Left lung (tissue), 10 donors: ENCODE data around the gene LHFPL3. TPM values are rescaled to one million over a fixed set of nuclear protein-coding genes. Genes with fewer than 3 reads are reported as not detected.
A peak's percentile ranks its signal among the peaks of the same experiment; 100 is the strongest.

Experiments used
- ATAC-seq: fragments of 200-7000 bp; cut with Tn5 transposase; one replicate; pipeline ENCODE4 v1.9.1; 2020; ENCODE audit warnings: moderate library complexity
- DNase-seq, 4 donors: peaks; one replicate each; pipeline ENCODE4 v3.0.0-alpha.2; 2013 to 2020
- H3K27ac ChIP-seq, 2 donors: fragments of 200-600 bp; sonication (generic) in 1 of 2; one replicate each; pipeline versions ENCODE4 v1.5.0 to v1.8.0; 2020 to 2021
- H3K27me3 ChIP-seq, 2 donors: fragments of 200-600 bp; sonication (generic) in 1 of 2; one replicate each; pipeline versions ENCODE4 v1.5.0 to v1.8.0; 2020 to 2021
- H3K36me3 ChIP-seq, 2 donors: fragments of 200-600 bp; sonication (generic) in 1 of 2; one replicate each; pipeline versions ENCODE4 v1.5.0 to v1.8.0; 2020 to 2021
- H3K4me1 ChIP-seq, 2 donors: fragments of 200-600 bp; one replicate each; pipeline ENCODE4 v1.8.0; 2021
- H3K4me3 ChIP-seq, 2 donors: fragments of 200-600 bp; sonication (generic) in 1 of 2; one replicate each; pipeline versions ENCODE4 v1.5.0 to v1.8.0; 2020 to 2021; ENCODE audit warnings: mild to moderate bottlenecking in 1 of 2
- H3K9me3 ChIP-seq, 2 donors: fragments of 200-600 bp; sonication (generic) in 1 of 2; one replicate each; pipeline versions ENCODE4 v1.5.0 to v1.8.0; 2020 to 2021
- intact Hi-C, 2 donors: fragments of 100-400 bp; cut with DNase I; formaldehyde crosslinking; loops; one replicate each; pipeline versions ENCODE4 v1.11.2 to v1.14.2; 2022
- polyA plus RNA-seq, 6 donors: library from polyadenylated mRNA; unstranded; fragments of 120-200 nt; gene quantifications; one replicate each; pipeline ENCODE4 v1.2.1, GENCODE V29; 2013; ENCODE audit not compliant: insufficient read length in 6 of 6
- total RNA-seq, 2 donors: library from RNA; stranded (reverse); fragmentation: NEBNext Ultra II Directional; extraction: Animal tissue kit (Norgen Biotek cat#: 25700); gene quantifications; one replicate each; pipeline ENCODE4 v1.2.1, GENCODE V29; 2021
- TF ChIP-seq, protein P1 (sequence below), 2 donors: fragments of 200-600 bp; sonication (generic) in 1 of 2; IDR thresholded peaks; one replicate each; pipeline versions ENCODE4 v1.5.0 to v1.8.0; 2021; ENCODE audit warnings: antibody characterized with exemption in 2 of 2
- donor health status: DM: no; HTN: yes; CAD: no.
- donor health status: DM: no; HTN: no; CAD: no.

The LHFPL3 gene
- total and polyA plus RNA-seq, 8 donors: 1.0 to 3.7 (median 2.5) TPM; not detected in 2

DNA sequence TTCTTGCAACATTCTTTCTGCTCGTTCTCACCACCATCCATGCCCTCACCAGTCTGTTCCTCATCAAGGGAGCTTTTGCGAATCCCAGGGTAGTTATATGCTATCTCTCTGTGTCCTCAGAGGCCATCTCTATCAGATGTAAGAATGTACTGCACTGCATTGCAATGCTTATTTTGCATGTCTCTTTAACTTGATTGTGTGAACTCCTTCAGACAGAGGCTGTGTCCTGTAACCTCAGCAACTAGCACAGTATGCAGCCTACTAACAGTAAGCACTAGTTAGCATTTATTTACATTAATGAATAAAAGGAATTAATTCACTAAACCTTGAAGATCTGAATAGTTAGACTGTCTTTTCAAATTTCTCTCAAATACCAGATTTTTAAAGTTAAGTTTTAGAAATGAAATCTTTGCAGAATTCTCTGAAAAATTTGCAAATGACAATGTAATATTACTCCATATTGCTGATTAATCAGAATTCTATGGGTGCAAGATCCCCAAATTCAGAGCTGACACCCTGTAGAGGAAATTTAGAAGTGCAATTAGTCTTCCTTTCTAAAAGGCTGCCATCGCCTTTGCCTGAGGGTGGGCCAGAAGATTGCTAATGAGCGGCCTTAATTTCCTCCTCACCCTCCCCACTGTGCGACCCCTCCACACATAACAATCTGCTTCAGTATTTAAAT, 10.3 kb upstream of the LHFPL3 start:
- TF ChIP-seq, protein P1, sequence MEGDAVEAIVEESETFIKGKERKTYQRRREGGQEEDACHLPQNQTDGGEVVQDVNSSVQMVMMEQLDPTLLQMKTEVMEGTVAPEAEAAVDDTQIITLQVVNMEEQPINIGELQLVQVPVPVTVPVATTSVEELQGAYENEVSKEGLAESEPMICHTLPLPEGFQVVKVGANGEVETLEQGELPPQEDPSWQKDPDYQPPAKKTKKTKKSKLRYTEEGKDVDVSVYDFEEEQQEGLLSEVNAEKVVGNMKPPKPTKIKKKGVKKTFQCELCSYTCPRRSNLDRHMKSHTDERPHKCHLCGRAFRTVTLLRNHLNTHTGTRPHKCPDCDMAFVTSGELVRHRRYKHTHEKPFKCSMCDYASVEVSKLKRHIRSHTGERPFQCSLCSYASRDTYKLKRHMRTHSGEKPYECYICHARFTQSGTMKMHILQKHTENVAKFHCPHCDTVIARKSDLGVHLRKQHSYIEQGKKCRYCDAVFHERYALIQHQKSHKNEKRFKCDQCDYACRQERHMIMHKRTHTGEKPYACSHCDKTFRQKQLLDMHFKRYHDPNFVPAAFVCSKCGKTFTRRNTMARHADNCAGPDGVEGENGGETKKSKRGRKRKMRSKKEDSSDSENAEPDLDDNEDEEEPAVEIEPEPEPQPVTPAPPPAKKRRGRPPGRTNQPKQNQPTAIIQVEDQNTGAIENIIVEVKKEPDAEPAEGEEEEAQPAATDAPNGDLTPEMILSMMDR (IDR thresholded peaks at IDR 0.05): no peak
- ATAC-seq (no peak), DNase-seq (no peak)
- Histone ChIP-seq H3K9me3 (peaks cover 0 to 34% of the 10 kb centered on the region in 2 donors), H3K4me3 (no peak overlapping the region), H3K27ac (no peak overlapping the region), H3K4me1 (no peaks in the 10 kb centered on the region), H3K36me3 (no peaks in the 10 kb centered on the region), H3K27me3 (no peaks in the 10 kb centered on the region)
- intact Hi-C loops: no loop called here

DNA sequence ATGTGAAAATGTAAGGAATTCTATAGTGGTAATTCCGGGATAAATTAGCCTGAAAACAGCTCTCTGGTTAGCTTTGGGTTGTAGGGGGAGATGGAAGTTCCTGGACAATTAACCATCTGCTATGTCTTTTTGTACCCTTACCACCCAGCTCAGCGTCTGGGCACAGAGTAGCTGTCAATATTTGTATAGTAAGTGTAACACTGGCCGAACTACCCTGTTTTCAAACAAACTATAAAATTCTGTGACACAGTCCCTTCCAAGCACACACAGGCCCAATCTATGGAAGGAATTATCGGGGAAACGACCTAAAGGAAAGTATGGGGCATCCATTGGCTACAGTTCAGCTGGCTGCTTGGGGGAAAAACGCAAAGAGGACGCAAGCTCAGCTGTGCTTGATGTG, 869 bp upstream of the LHFPL3 start:
- DNase-seq: no peak
- TF ChIP-seq, protein P1 (IDR thresholded peaks at IDR 0.05): no peak
- no peak overlapping the region for H3K4me3 ChIP-seq
- H3K4me1 ChIP-seq: peaks cover 0 to 9% of the 10 kb centered on the region in 2 donors
- no peak for ATAC-seq
- no peaks in the 10 kb centered on the region for H3K9me3 ChIP-seq
- intact Hi-C loops: no loop called here
- peaks cover 42 to 70% of the 10 kb centered on the region in 2 donors for H3K27me3 ChIP-seq
- no peaks in the 10 kb centered on the region for H3K36me3 ChIP-seq
- no peak overlapping the region for H3K27ac ChIP-seq

DNA sequence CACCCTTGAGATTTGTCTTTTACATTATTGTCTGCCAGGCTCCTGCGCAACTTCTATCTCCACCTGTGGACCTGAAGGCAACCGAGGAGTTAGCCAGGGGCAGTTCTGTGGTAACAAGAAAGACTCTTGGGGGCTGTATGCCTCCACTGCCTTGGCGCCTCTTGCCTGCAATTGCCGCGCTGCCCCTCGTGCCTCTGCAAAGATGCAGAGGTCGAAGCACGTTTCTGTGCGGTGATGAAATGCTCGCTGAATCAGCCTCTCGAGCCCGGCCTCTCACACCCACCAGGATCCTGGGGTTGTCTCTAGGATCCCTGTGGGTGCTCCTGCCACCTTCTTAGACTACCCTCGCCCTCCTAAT, 486 bp upstream of the LHFPL3 start:
- Histone ChIP-seq H3K27ac (no peak overlapping the region), H3K4me1 (peaks cover 0 to 9% of the 10 kb centered on the region in 2 donors), H3K36me3 (no peaks in the 10 kb centered on the region), H3K4me3 (no peak overlapping the region), H3K9me3 (no peaks in the 10 kb centered on the region), H3K27me3 (peaks cover 42 to 70% of the 10 kb centered on the region in 2 donors)
- no peak for DNase-seq
- ATAC-seq: no peak
- intact Hi-C loops: no loop called here
- TF ChIP-seq, protein P1 (IDR thresholded peaks at IDR 0.05): no peak

DNA sequence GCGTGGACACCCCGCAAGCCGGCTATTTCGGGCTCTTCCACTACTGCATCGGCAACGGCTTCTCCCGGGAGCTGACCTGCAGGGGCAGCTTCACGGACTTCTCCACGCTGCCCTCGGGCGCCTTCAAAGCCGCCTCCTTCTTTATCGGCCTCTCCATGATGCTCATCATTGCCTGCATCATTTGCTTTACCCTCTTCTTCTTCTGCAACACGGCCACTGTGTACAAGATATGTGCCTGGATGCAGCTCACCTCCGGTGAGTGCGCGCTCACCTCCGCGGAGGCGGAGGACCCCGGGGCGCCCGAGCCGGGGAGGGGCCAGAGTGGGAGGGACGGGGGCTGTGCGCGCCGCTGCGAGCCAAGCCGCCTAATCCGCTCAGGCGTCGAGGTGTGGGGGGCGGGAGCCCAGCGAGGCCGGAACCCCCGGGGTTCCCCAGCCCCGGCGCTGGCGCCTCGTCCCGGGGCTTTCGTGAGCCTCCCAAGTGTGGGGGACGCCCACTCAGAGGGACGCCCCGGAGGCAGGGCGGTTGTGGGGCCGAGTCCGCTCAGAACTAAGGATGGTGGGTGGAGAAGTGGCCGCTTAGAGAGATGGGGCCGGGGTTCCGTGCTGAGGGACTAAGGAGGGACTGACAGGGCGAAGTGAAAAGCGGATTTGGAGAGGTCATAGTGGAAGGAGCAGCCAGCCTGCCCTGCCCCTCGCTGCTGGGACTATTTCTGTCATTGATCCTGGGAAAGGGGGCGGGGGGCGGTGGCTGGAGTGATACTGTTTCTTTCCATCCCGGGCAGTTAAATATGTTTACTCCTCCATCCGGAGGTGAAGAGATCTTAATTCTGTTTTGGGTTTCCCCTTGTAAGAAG, 795 bp downstream of the LHFPL3 start:
- DNase-seq (peak in 1 of 4 donors; percentile 70), ATAC-seq (no peak)
- H3K9me3 ChIP-seq: no peaks in the 10 kb centered on the region
- no peak overlapping the region for H3K4me3 ChIP-seq
- TF ChIP-seq, protein P1 (IDR thresholded peaks at IDR 0.05): no peak
- H3K27ac ChIP-seq: no peak overlapping the region
- H3K36me3 ChIP-seq: no peaks in the 10 kb centered on the region
- H3K4me1 ChIP-seq: peaks cover 0 to 9% of the 10 kb centered on the region in 2 donors
- intact Hi-C loops: no loop called here
- H3K27me3 ChIP-seq: peaks cover 42 to 70% of the 10 kb centered on the region in 2 donors

DNA sequence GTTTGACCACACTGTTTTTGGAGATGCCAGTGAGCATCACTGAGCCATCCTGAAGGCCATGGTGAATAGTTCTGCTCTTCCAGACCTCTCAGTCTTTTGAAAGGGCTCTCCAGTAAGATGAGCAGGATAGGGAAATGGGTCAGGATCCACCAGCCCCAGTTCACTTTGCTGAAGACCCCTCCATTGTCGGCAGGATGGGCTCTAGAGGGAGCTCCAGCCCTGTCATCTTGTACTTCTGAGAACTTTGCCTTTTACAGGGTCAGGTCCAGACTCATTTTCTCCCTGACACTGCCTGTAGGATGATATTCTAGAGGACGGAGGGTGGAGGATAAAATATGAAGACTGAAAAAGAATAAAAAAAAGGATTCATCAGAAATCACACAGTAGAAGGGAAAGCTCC, 13.1 kb downstream of the LHFPL3 start:
- Histone ChIP-seq H3K27me3 (no peaks in the 10 kb centered on the region), H3K4me3 (no peak overlapping the region), H3K9me3 (no peaks in the 10 kb centered on the region), H3K36me3 (no peaks in the 10 kb centered on the region), H3K4me1 (no peaks in the 10 kb centered on the region), H3K27ac (no peak overlapping the region)
- TF ChIP-seq, protein P1 (IDR thresholded peaks at IDR 0.05): no peak
- DNase-seq (no peak), ATAC-seq (no peak)
- intact Hi-C loops: no loop called here
